Activated T-helper 2 cell treated with anti-CD3 and anti-CD28 coated beads, Interferon-gamma antibody, Interleukin-2, Interleukin-4, amounts not matched to agents 10 μg/mL and 5 μg/mL and 100 μg/mL, durations not matched to agents 14 hours and 24 hours and 36 hours (primary cell): ENCODE measurements around the gene FHIP1A. TPM values are rescaled to one million over a fixed set of nuclear protein-coding genes. Genes with fewer than 3 reads are reported as not detected.
"Not testable (repeated sequence)": the region's sequence is repeated elsewhere in the genome, so short reads cannot be mapped to it uniquely, and the experiment has no call there.

ENCODE experiments used
- DNase-seq: peaks from one replicate; pipeline ENCODE4 v3.0.0; 2021; ENCODE audit warnings: low spot score
- H3K27ac Mint-ChIP-seq: one replicate; pipeline ENCODE4 v1.8.0; 2021; ENCODE audit warnings: mixed read lengths
- H3K27me3 Mint-ChIP-seq: one replicate; pipeline ENCODE4 v1.8.0; 2021; ENCODE audit warnings: low read depth, mixed read lengths
- H3K36me3 Mint-ChIP-seq: one replicate; pipeline ENCODE4 v1.8.0; 2021; ENCODE audit warnings: low read depth, mixed read lengths
- H3K4me1 Mint-ChIP-seq: one replicate; pipeline ENCODE4 v1.8.0; 2021; ENCODE audit warnings: low read depth, mixed read lengths
- H3K4me3 Mint-ChIP-seq: one replicate; pipeline ENCODE4 v1.8.0; 2021; ENCODE audit warnings: low read depth, mild to moderate bottlenecking, moderate library complexity, mixed read lengths
- H3K9me3 Mint-ChIP-seq: one replicate; pipeline ENCODE4 v1.8.0; 2021; ENCODE audit warnings: mixed read lengths
- intact Hi-C: fragments of 100-400 bp; cut with micrococcal nuclease; formaldehyde crosslinking; loops from one replicate; pipeline ENCODE4 v1.15.1; 2023
- total RNA-seq: library from RNA; stranded (reverse); gene quantifications from 2 replicates; pipeline ENCODE4 v1.2.3, GENCODE V29; 2022

The FHIP1A gene
- total RNA-seq, result not detected in 2 replicates

DNA sequence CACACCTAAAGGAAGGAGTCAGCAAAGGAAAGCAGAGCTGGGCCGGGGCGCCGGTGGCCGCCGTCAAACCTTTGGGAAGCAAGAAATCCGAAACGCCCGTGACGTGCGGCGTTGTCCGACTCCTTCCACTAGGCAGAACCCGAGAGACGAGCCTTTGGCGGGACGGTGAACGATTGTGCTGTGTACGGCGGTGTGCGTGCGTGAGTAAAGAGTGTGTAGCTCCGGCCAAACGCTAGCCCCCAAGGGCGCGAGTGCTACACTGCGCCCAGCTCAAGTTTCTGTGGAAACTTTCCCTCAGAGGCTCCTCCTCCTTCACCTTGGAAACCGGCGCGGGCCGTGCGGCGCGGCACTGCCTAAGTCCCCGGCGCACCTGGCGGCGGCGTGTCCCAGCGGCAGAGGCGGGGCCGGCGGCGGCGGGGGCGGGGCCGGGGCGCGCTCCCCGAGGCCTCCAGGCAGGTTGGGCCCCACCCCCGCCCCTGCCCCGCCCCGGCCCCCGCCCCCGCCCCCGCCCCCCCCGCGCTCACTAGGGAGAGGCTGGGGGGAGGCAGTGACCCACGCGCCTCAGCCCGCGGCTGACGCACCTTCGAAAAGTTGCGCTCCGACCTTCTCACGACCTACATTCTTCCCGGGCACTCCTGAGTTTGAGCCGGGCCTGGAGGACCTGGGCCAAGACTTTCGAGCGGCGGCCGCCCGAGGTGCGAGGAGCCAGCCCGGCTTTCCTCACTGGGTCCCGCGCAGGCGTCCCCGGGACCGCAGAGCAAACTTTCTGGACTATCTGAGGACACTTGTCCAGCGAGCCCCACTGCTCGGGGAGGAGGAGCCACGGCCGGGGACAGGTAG, at the start of gene FHIP1A:
TSS of gene FHIP1A (plus strand) at position 547 of the 840 bp plus-strand sequence. CDS start 157,084 bp downstream, outside the sequence.
- Mint-ChIP-seq H3K36me3 (no peaks in the 10 kb centered on the region), H3K4me1 (peaks cover 19% of the 10 kb centered on the region), H3K27ac (no peak within 1 kb of the TSS), H3K9me3 (no peaks in the 10 kb centered on the region), H3K4me3 (peak within 1 kb of the TSS; percentile 69), H3K27me3 (peaks cover 54% of the 10 kb centered on the region)
- DNase-seq, result peak; percentile 50
- intact Hi-C loops, result no loop called here

DNA sequence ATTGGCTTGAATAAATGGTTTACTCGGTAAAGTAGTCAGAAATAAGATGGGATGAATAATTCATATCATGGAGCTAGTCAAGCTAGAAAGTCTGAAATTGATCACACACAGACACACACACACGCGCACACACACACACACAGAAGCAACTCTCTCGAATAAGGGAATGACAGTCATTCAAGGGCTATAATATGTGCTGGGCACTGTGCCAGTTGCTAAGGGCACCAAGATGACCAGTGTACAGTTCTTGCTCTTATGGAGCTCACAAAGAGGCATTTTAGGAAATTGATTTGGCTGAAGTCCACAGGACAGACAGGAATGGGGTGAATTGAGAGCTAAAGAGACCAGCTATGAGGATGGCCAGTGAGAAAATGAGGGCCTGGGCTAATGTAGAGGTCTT, 49.4 kb upstream of the FHIP1A start:
- intact Hi-C loops, result no loop called here
- Mint-ChIP-seq H3K4me1 (no peaks in the 10 kb centered on the region), H3K9me3 (no peaks in the 10 kb centered on the region), H3K27ac (no peak overlapping the region), H3K36me3 (no peaks in the 10 kb centered on the region), H3K27me3 (peaks cover 12% of the 10 kb centered on the region), H3K4me3 (no peak overlapping the region)
- DNase-seq, result no peak

DNA sequence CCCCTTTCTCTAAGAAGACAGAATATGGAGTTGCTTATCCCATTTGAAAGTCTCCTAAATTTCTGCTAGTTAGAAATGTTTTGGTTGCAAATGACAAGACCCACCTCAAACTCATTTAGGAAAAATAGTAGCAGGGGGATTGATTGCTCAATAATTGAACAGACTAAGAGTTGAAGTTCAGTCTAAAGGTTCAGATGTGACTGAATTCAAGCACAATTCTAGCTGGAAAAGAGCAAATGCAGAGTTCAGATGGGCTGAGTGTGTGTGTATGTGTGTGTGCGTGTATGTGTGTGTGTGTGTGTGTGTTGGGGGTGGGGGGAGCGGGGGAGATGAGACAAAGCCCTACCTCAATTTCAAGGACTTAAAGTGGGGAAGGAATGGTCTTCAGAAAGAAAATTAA, 47.9 kb upstream of the FHIP1A start:
- intact Hi-C loops, result loop anchor here (10.0 kb wide), 1 partner anchor 86 kb away; the partner anchor contains the start of gene PRSS48
- H3K4me3 Mint-ChIP-seq, result no peak overlapping the region
- H3K9me3 Mint-ChIP-seq, result no peaks in the 10 kb centered on the region
- DNase-seq, result no peak
- H3K27me3 Mint-ChIP-seq, result peaks cover 13% of the 10 kb centered on the region
- H3K27ac Mint-ChIP-seq, result no peak overlapping the region
- H3K4me1 Mint-ChIP-seq, result no peaks in the 10 kb centered on the region
- no peaks in the 10 kb centered on the region for H3K36me3 Mint-ChIP-seq

DNA sequence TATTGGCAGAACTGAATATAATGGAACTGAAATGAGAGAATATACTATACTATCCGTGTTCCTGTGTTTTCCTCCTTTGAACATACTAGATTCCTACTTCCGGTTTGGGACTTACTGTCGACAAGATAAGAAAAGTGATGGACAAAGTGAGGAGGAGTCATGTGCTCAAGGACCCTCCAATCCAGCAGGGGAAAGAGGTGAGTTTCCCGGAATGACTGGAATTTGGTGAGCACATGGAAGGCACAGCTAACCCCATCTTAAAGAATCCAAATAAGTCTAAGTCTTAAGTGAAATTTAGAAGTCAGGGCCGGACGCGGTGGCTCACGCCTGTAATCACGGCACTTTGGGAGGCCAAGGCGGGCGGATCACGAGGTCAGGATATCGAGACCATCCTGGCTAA, 47.0 kb upstream of the FHIP1A start:
- no peaks in the 10 kb centered on the region for H3K9me3 Mint-ChIP-seq
- H3K4me1 Mint-ChIP-seq, result no peaks in the 10 kb centered on the region
- H3K36me3 Mint-ChIP-seq, result no peaks in the 10 kb centered on the region
- no peak overlapping the region for H3K4me3 Mint-ChIP-seq
- DNase-seq, result no peak
- peaks cover 14% of the 10 kb centered on the region for H3K27me3 Mint-ChIP-seq
- H3K27ac Mint-ChIP-seq, result no peak overlapping the region
- intact Hi-C loops, result loop anchor here (1.0 to 10.0 kb wide), 2 partner anchors 87 to 245 kb away; partner anchors contain the start of gene PRSS48

DNA sequence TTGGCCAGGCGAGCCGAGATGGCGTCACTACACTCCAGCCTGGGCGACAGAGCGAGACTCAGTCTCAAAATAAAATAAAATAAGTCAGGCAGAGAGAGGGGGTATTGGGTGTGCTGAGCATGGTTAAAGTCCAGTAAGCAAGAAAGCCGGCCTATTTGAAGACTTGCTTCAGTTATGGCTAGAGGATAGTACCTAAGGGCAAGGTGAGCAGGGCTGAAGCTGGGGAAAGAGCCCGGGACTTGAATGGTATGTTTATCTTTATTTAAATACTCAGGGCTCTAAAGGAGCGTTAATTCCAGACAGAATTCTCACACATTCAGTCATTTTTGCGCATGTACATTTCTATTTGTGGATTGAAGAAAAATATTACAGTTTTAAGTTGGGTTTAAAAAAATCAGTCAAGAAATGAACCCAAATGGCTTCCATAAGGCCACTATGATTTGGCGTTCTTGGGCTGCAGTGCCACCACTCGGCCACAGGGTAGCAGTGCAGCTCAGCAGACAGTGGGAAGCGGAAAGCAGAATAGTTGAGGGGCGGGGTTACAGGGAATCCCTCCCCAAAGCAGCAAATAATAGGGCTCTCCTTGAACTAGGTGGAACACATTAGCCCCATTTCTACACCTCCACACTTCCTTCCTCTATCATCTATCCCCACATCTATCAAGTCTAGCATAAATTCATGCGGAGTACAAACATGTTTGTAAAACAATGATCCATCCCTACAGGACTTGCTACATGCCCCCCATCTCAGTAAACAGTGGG, 46.4 kb upstream of the FHIP1A start:
- intact Hi-C loops, result loop anchor here (1.0 to 10.0 kb wide), 2 partner anchors 88 to 245 kb away; partner anchors contain the start of gene PRSS48
- Mint-ChIP-seq H3K4me3 (no peak overlapping the region), H3K4me1 (no peaks in the 10 kb centered on the region), H3K27ac (no peak overlapping the region), H3K36me3 (no peaks in the 10 kb centered on the region), H3K27me3 (peaks cover 14% of the 10 kb centered on the region), H3K9me3 (no peaks in the 10 kb centered on the region)
- DNase-seq, result peak; percentile 66

DNA sequence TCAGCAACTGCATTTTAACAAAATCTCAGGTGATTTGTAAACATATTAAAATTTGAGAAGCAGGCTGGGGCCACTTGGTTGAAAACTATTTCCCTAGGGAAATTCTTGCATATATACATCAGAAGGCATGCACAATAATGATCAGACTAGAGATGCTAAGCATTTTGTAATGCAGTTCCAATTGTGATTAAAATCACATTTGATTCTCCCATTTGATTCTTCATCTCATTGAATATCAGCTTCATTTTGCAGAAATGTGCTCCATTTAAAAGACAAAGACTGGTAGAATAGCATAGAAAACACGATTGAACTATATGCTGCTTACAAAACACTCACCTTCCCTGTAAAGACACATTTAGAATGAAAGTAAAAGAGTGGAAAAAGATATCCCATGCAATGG, 32.4 kb upstream of the FHIP1A start:
- no peak overlapping the region for H3K27ac Mint-ChIP-seq
- no peak overlapping the region for H3K4me3 Mint-ChIP-seq
- no peaks in the 10 kb centered on the region for H3K36me3 Mint-ChIP-seq
- peaks cover 11% of the 10 kb centered on the region for H3K27me3 Mint-ChIP-seq
- H3K4me1 Mint-ChIP-seq, result no peaks in the 10 kb centered on the region
- H3K9me3 Mint-ChIP-seq, result no peaks in the 10 kb centered on the region
- intact Hi-C loops, result no loop called here
- DNase-seq, result no peak

DNA sequence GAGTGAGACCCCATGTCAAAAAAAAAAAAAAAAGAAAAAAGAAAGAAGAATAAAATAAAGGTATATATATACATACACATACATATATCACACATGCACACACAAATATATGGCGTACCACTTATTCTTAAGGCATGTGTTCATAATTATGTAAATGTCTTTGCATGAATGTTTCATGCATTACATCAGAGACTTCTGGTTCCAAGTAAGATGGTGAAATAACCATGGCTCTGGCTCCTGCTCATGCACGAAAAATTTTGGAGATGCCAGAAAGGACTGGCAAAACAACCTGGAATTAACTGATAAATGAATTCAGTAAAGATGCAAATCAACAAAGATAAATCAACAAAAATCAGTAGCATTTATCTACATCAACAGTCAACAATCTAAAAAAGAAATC, 19.7 kb upstream of the FHIP1A start:
- Mint-ChIP-seq H3K36me3 (no peaks in the 10 kb centered on the region), H3K4me1 (no peaks in the 10 kb centered on the region), H3K27me3 (peaks cover 2% of the 10 kb centered on the region), H3K27ac (no peak overlapping the region), H3K4me3 (no peak overlapping the region), H3K9me3 (peaks cover 5% of the 10 kb centered on the region)
- no peak for DNase-seq
- intact Hi-C loops, result no loop called here

DNA sequence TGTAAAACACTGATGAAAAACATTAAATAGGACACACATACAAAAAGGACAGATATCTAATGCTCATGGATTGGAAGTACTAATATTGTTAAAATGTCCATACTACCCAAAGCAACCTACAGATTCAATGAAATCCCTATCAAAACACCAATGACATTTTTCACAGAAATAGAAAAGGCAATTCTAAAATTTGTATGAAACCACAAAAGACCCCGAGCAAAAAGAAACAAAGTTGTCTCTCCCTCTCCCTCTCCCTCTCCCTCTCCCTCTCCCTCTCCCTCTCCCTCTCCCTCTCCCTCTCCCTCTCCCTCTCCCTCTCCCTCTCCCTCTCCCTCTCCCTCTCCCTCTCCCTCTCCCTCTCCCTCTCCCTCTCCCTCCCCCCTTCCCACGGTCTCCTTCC, 19.2 kb upstream of the FHIP1A start:
- H3K36me3 Mint-ChIP-seq, DNase-seq, H3K4me1 Mint-ChIP-seq, H3K4me3 Mint-ChIP-seq, H3K27me3 Mint-ChIP-seq, H3K9me3 Mint-ChIP-seq, H3K27ac Mint-ChIP-seq, intact Hi-C loops: not testable (repeated sequence)

DNA sequence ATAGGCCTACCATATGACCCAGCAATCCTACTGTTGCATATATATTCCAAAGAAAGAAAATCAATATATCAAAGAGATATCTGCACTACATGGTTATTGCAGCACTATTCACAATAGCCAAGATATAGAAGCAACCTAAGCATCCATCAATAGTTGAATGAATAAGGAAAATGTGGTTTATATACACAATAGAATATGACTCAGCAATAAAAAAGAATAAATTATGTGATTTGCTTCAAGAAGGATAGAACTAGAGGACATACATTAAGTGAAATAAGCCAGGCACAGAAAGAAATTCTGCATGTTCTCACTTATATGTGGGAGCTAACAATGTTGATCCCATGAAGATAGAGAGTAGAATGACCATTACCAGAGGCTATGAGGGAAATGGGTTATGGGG, 13.1 kb upstream of the FHIP1A start:
- H3K4me3 Mint-ChIP-seq, result no peak overlapping the region
- H3K4me1 Mint-ChIP-seq, result no peaks in the 10 kb centered on the region
- intact Hi-C loops, result no loop called here
- H3K27ac Mint-ChIP-seq, result no peak overlapping the region
- H3K27me3 Mint-ChIP-seq, result peaks cover 10% of the 10 kb centered on the region
- no peak for DNase-seq
- no peaks in the 10 kb centered on the region for H3K9me3 Mint-ChIP-seq
- no peaks in the 10 kb centered on the region for H3K36me3 Mint-ChIP-seq

DNA sequence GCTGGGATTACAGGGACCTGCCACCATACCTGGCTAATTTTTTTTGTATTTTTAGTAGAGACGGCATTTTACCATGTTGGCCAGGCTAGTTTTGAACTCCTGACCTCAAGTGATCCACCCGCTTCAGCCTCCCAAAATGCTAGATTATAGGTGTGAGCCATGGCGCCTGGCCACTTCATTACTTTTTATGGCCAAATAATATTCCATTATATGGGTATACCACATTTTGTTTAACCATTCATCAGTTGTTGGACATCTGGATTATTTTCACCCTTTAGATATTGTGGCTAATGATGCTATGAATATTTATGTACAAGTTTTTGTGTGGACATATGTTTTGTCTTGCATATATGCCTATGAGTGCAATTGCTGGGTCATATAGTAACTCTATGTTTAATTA, 8.6 kb upstream of the FHIP1A start:
- intact Hi-C loops, result no loop called here
- no peaks in the 10 kb centered on the region for H3K4me1 Mint-ChIP-seq
- DNase-seq, result no peak
- no peaks in the 10 kb centered on the region for H3K36me3 Mint-ChIP-seq
- H3K9me3 Mint-ChIP-seq, result no peaks in the 10 kb centered on the region
- H3K27ac Mint-ChIP-seq, result no peak overlapping the region
- peaks cover 11% of the 10 kb centered on the region for H3K27me3 Mint-ChIP-seq
- H3K4me3 Mint-ChIP-seq, result no peak overlapping the region

DNA sequence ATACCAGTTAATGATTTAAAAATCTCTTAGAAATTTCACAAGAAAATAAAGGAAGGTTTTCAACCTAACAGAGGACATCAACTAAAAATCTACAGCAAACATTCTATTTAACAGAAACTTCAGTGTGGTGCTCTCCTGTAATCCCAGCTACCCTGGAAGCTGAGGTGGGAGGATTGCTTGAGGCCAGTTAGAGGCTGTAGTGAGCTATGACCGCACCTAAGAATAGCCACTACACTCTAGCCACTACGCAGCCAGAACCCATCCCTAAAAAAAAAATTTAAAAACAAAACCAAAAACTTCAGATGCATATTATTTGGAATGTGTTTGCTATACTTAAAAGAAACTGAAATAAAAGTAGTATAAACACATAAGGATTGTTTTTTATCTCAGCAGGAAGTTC, 7.2 kb upstream of the FHIP1A start:
- intact Hi-C loops, result no loop called here
- Mint-ChIP-seq H3K27ac (no peak overlapping the region), H3K4me3 (no peak overlapping the region), H3K36me3 (no peaks in the 10 kb centered on the region), H3K27me3 (peaks cover 19% of the 10 kb centered on the region), H3K9me3 (no peaks in the 10 kb centered on the region), H3K4me1 (no peaks in the 10 kb centered on the region)
- DNase-seq, result no peak

DNA sequence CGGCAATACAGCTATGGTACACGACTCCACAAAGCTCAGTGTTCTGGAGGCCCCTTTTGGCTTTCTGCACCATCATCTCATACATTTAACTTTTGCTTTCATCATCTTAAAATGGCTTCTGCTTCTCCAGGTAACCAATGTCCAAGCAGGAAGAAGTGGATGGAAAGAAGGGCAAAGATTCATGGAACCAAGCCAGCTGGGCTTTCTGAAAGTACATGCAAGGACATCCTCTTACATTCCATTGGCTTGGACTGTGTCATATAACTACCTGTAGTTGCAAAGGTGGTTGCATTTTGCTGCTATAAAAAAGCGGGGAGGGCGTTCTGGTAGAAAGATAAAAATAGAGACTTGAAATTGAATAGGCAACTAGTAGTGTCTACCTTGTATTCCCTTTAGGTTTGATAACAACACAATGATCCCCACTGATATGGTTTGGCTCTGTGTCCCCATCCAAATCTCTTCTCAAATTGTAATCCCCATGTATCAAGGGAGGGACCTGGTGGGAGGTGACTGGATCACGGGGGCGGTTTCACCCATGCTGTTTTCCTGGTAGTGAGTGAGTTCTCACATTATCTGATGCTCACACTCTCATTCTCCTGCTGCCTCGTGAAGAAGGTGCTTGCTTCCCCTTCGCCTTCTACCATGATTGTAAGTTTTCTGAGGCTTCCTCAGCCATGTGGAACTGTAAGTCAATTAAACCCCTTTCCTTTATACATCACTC, 6.7 kb upstream of the FHIP1A start:
- no peak overlapping the region for H3K4me3 Mint-ChIP-seq
- intact Hi-C loops, result no loop called here
- peaks cover 25% of the 10 kb centered on the region for H3K27me3 Mint-ChIP-seq
- H3K9me3 Mint-ChIP-seq, result no peaks in the 10 kb centered on the region
- H3K4me1 Mint-ChIP-seq, result peaks cover 3% of the 10 kb centered on the region
- H3K27ac Mint-ChIP-seq, result no peak overlapping the region
- no peaks in the 10 kb centered on the region for H3K36me3 Mint-ChIP-seq
- DNase-seq, result no peak
